CD4-positive, alpha-beta T cell (primary cell): ENCODE measurements around the gene DENND2A. TPM values are rescaled to one million over a fixed set of nuclear protein-coding genes. Genes with fewer than 3 reads are reported as not detected.

Experiments
- ATAC-seq: fragments of 200-7000 bp; cut with Tn5 transposase; one replicate; pipeline ENCODE4 v1.10.0; 2022; ENCODE audit warnings: mild to moderate bottlenecking; ENCODE audit not compliant: poor library complexity
- CTCF ChIA-PET: fragments of 350-600 bp; sonication (Branson Sonifier 250); formaldehyde crosslinking; loops from one replicate; lab custom pipeline; 2021; ENCODE audit warnings: antibody characterized with exemption, inconsistent platforms; lab: Charles Lee
- POLR2A ChIA-PET: fragments of 350-600 bp; sonication (Branson Sonifier 250); formaldehyde crosslinking; loops from one replicate; lab custom pipeline; 2021; ENCODE audit warnings: antibody characterized with exemption, inconsistent platforms; lab: Charles Lee
- DNase-seq, 14 experiments: peaks; one replicate each; pipeline ENCODE4 v3.0.0-alpha.2; 2013 to 2020; ENCODE audit warnings: mixed read lengths in 2 of 14
- H3K27ac ChIP-seq, 2 donors: one replicate each; pipeline versions ENCODE4 v1.5.1 to v1.7.0; 2013; ENCODE audit warnings: low read length in 2 of 2, low read depth in 1 of 2, mild to moderate bottlenecking in 1 of 2
- H3K27me3 ChIP-seq, 2 experiments: 1 replicate in 1 of 2; 2 replicates in 1 of 2; pipeline versions ENCODE4 v1.6.1 to v1.7.0; 2013; ENCODE audit warnings: low read length in 2 of 2, control low read depth in 1 of 2, mild to moderate bottlenecking in 1 of 2, moderate library complexity in 1 of 2; ENCODE audit not compliant: insufficient read depth in 2 of 2, control insufficient read depth in 1 of 2
- H3K36me3 ChIP-seq: one replicate; pipeline ENCODE4 v1.6.1; 2013; ENCODE audit warnings: low read length, control low read depth; ENCODE audit not compliant: insufficient read depth
- H3K4me1 ChIP-seq: one replicate; pipeline ENCODE4 v1.6.1; 2013; ENCODE audit warnings: low read length, control low read depth; ENCODE audit not compliant: insufficient read depth
- H3K4me3 ChIP-seq: one replicate; pipeline ENCODE4 v1.5.1; 2013; ENCODE audit warnings: mild to moderate bottlenecking, low read length, moderate library complexity
- H3K9me3 ChIP-seq, 2 experiments: 1 replicate in 1 of 2; 2 replicates in 1 of 2; pipeline versions ENCODE4 v1.6.1 to v1.7.0; 2013; ENCODE audit warnings: low read length in 2 of 2, mild to moderate bottlenecking in 2 of 2, control low read depth in 1 of 2, moderate library complexity in 1 of 2; ENCODE audit not compliant: control insufficient read depth in 1 of 2, insufficient read depth in 1 of 2
- H3K27ac Mint-ChIP-seq: one replicate; pipeline ENCODE4 v1.8.0; 2020; ENCODE audit warnings: mixed read lengths
- H3K27me3 Mint-ChIP-seq: one replicate; pipeline ENCODE4 v1.8.0; 2021; ENCODE audit warnings: mixed read lengths
- H3K36me3 Mint-ChIP-seq: one replicate; pipeline ENCODE4 v1.8.0; 2021; ENCODE audit warnings: low read depth, mixed read lengths
- H3K4me1 Mint-ChIP-seq: one replicate; pipeline ENCODE4 v1.8.0; 2021; ENCODE audit warnings: low read depth, mixed read lengths
- H3K4me3 Mint-ChIP-seq: one replicate; pipeline ENCODE4 v1.8.0; 2020; ENCODE audit warnings: mild to moderate bottlenecking, mixed read lengths
- H3K9me3 Mint-ChIP-seq: one replicate; pipeline ENCODE4 v1.8.0; 2020; ENCODE audit warnings: mixed read lengths
- intact Hi-C, 2 experiments: fragments of 100-400 bp; cut with DNase I in 1 of 2; cut with micrococcal nuclease in 1 of 2; formaldehyde crosslinking; loops; one replicate each; pipeline versions ENCODE4 v1.15.1 to v1.9.0; 2023 to 2025; cut with DNase I, micrococcal nuclease
- total RNA-seq, 174 experiments: library from RNA in 2 of 174; stranded (reverse) in 2 of 174; gene quantifications; one replicate each; pipeline ENCODE4 v1.2.3 and lab custom pipeline; 2021 to 2026
- TF ChIP-seq, protein P1 (sequence below): fragments of 200-600 bp; IDR thresholded peaks from one replicate; pipeline ENCODE4 v1.8.0; 2022; ENCODE audit warnings: antibody characterized with exemption, mild to moderate bottlenecking

Gene DENND2A
- total RNA-seq, 2 experiments from 2014 or later, result not detected

DNA sequence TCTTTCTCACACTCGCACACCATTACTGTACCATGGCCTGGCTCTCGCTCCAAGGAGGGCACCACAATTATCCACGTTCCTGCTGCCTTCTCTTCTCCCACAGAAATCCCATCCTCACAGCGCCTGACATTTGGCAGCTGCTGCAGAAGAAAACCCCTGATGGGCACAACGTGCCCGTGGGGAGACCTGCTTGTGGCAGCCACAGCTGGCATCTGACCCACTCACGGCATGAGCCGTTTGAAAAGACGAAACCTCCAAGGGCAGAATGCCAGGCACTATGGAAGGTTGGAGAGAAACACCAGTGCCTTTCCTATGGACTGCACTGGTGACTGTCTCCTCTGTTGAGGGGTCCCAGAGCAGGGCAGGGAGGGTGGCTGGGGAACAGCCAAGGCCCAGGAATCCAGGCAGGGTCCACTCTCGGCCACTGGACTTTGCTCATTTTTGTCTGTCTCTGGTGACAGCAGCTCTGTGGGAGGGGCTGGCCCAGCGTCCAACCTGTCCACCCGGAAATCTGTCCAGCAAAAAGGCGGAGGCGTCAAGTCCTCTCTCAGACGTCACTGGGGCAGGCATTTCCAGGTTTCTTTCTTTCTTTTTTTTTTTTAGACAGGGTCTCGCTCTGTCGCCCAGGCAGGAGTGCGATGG is 100.4 kb downstream of the DENND2A start:
- Histone ChIP-seq H3K9me3 (no peaks in the 10 kb centered on the region), H3K27me3 (no peaks in the 10 kb centered on the region), H3K36me3 (no peaks in the 10 kb centered on the region), H3K27ac (no peak overlapping the region), H3K4me1 (no peaks in the 10 kb centered on the region), H3K4me3 (no peak overlapping the region)
- ATAC-seq (no peak), DNase-seq (no peak)
- Mint-ChIP-seq H3K27me3 (peaks cover 21% of the 10 kb centered on the region), H3K9me3 (no peaks in the 10 kb centered on the region), H3K4me1 (no peaks in the 10 kb centered on the region), H3K27ac (no peak overlapping the region), H3K36me3 (no peaks in the 10 kb centered on the region), H3K4me3 (no peak overlapping the region)
- intact Hi-C loops, result no loop called here
- TF ChIP-seq, protein P1, sequence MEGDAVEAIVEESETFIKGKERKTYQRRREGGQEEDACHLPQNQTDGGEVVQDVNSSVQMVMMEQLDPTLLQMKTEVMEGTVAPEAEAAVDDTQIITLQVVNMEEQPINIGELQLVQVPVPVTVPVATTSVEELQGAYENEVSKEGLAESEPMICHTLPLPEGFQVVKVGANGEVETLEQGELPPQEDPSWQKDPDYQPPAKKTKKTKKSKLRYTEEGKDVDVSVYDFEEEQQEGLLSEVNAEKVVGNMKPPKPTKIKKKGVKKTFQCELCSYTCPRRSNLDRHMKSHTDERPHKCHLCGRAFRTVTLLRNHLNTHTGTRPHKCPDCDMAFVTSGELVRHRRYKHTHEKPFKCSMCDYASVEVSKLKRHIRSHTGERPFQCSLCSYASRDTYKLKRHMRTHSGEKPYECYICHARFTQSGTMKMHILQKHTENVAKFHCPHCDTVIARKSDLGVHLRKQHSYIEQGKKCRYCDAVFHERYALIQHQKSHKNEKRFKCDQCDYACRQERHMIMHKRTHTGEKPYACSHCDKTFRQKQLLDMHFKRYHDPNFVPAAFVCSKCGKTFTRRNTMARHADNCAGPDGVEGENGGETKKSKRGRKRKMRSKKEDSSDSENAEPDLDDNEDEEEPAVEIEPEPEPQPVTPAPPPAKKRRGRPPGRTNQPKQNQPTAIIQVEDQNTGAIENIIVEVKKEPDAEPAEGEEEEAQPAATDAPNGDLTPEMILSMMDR, result no peak
- ChIA-PET CTCF (no interaction called here), POLR2A (no interaction called here)

DNA sequence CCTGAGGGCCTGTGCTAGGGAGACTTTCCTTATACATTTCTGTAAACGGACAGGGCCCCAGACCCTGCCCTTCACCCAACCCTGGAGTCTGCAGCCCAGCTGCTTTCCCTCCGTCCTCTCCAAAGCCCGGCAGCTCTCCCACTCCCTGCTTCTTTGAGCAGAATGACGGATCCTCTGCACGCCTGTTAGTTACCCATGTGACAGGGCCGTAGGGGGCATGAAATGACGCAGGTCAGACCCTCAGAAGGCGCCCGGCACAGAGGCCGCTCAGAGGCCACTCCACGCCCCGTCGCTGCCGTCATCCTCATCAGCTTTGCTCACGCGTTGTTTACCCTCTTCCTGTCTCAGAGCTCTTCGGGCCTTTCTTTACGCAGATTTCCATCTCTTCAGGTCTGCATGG is 101.2 kb downstream of the DENND2A start:
- DNase-seq, result no peak
- POLR2A ChIA-PET, result no interaction called here
- no peak for ATAC-seq
- no peaks in the 10 kb centered on the region for H3K4me1 Mint-ChIP-seq
- H3K36me3 ChIP-seq, result no peaks in the 10 kb centered on the region
- H3K27me3 Mint-ChIP-seq, result peaks cover 26% of the 10 kb centered on the region
- TF ChIP-seq, protein P1, result no peak
- H3K4me3 ChIP-seq, result no peak overlapping the region
- no peaks in the 10 kb centered on the region for H3K36me3 Mint-ChIP-seq
- intact Hi-C loops, result no loop called here
- no peak overlapping the region for H3K4me3 Mint-ChIP-seq
- H3K9me3 ChIP-seq, result no peaks in the 10 kb centered on the region
- H3K27ac Mint-ChIP-seq, result no peak overlapping the region
- no peak overlapping the region for H3K27ac ChIP-seq
- CTCF ChIA-PET, result no interaction called here
- H3K9me3 Mint-ChIP-seq, result no peaks in the 10 kb centered on the region
- H3K4me1 ChIP-seq, result no peaks in the 10 kb centered on the region
- H3K27me3 ChIP-seq, result no peaks in the 10 kb centered on the region

DNA sequence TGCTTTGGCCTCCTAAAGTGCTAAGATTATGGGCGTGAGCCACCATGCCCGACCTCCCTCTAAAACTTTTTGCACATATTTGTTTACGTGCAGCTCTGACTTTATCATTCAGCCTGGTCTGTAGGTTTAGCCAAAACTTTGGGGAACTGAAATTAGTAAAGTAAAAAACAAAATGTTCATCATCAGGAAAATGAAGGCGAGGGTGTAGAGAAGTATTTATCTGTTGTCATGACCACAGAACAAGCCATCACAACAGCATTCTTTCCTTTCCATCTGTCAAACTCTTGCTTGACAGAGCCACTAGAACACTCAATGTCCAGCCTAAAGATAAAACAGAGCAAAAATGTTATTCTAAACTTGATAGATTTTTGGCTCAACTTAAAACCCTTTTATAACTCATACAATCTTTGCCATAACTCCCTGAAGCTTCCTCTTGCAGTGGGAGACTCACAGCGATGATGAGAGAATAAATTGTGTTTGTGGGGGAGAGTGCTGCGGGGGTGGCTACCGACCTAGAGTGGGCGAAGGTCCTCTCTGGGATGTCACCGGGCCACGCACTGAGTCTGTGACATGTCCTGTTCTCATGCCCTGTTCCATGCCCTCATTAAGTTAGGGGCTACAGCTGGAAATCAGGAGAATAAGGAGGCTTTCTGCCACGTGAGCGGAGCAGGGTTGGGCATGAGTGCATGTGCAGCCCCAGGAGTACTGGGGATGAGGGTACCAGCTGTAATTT is 102.7 kb downstream of the DENND2A start:
- intact Hi-C loops, result no loop called here
- no peaks in the 10 kb centered on the region for H3K4me1 ChIP-seq
- no peak overlapping the region for H3K27ac ChIP-seq
- H3K9me3 Mint-ChIP-seq, result no peaks in the 10 kb centered on the region
- no peaks in the 10 kb centered on the region for H3K27me3 ChIP-seq
- POLR2A ChIA-PET, result no interaction called here
- CTCF ChIA-PET, result no interaction called here
- H3K4me1 Mint-ChIP-seq, result no peaks in the 10 kb centered on the region
- no peaks in the 10 kb centered on the region for H3K9me3 ChIP-seq
- H3K4me3 ChIP-seq, result no peak overlapping the region
- H3K36me3 Mint-ChIP-seq, result no peaks in the 10 kb centered on the region
- TF ChIP-seq, protein P1, result no peak
- H3K4me3 Mint-ChIP-seq, result no peak overlapping the region
- ATAC-seq (no peak), DNase-seq (no peak)
- no peaks in the 10 kb centered on the region for H3K36me3 ChIP-seq
- H3K27ac Mint-ChIP-seq, result no peak overlapping the region
- H3K27me3 Mint-ChIP-seq, result peaks cover 35% of the 10 kb centered on the region
